Measurements from ENCODE around the gene CEBPZOS.
"Not testable (repeated sequence)": the region's sequence is repeated elsewhere in the genome, so short reads cannot be mapped to it uniquely, and the experiment has no call there.

Gene CEBPZOS

GRCh38 chr2:37191253-37191652, 5.0 kb upstream of the CEBPZOS start:
- in situ Hi-C loops (cut with HindIII; ENCODE audit: low sequenced_read_pairs) = no loop called here
- no peak for TF ChIP-seq CTCF (IDR thresholded peaks at IDR 0.05; ENCODE audit: low read depth, low read length)
- no peak for DNase-seq (ENCODE audit: low read depth, low spot score)
- no peak overlapping the region for H3K4me3 ChIP-seq (ENCODE audit: low read depth, low read length)

- no peak overlapping the region for H3K4me3 ChIP-seq (ENCODE audit: low read depth, low read length)
- no peak for TF ChIP-seq CTCF (IDR thresholded peaks at IDR 0.05; ENCODE audit: low read depth, low read length)
- no peak for DNase-seq (ENCODE audit: low read depth, low spot score)
- in situ Hi-C loops (cut with HindIII; ENCODE audit: low sequenced_read_pairs) = no loop called here
These were observed 4.5 kb upstream of the CEBPZOS start for GRCh38 chr2:37191747-37192146.

DNA sequence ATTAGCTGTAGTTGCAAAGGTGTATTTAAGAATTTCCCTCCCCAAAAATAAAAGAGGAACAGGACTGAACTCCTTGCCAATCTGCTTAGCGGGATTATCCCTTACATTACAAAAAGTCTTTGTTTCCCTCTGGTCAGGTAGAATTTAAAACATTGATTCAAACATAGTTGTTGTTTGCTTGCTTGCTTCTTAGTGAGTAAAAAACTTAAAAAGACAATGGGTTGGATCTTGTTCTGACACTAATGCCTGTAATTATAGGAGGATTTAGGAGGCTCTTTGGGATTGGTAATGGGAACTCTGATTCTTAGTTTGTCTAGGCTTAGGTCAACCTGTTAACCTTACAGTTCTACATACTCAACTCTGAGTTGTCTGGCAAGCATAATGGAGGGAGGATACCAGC, 3.7 kb upstream of the CEBPZOS start:
- H3K4me3 ChIP-seq (ENCODE audit: low read depth, low read length) = no peak overlapping the region
- TF ChIP-seq CTCF (IDR thresholded peaks at IDR 0.05; ENCODE audit: low read depth, low read length) = no peak
- DNase-seq (ENCODE audit: low read depth, low spot score) = no peak
- in situ Hi-C loops (cut with HindIII; ENCODE audit: low sequenced_read_pairs) = no loop called here

- in situ Hi-C loops (cut with HindIII; ENCODE audit: low sequenced_read_pairs); DNase-seq (ENCODE audit: low read depth, low spot score): not testable (repeated sequence)
- H3K4me3 ChIP-seq (ENCODE audit: low read depth, low read length) = peak overlapping the region; percentile 76
These were observed 405 bp upstream of the CEBPZOS start for GRCh38 chr2:37195862-37196319.

GRCh38 chr2:37198681-37199065, 2.4 kb downstream of the CEBPZOS start:
- in situ Hi-C loops (cut with HindIII; ENCODE audit: low sequenced_read_pairs) = no loop called here
- DNase-seq (ENCODE audit: low read depth, low spot score) = no peak
- TF ChIP-seq CTCF (IDR thresholded peaks at IDR 0.05; ENCODE audit: low read depth, low read length) = no peak
- H3K4me3 ChIP-seq (ENCODE audit: low read depth, low read length) = no peak overlapping the region

DNA sequence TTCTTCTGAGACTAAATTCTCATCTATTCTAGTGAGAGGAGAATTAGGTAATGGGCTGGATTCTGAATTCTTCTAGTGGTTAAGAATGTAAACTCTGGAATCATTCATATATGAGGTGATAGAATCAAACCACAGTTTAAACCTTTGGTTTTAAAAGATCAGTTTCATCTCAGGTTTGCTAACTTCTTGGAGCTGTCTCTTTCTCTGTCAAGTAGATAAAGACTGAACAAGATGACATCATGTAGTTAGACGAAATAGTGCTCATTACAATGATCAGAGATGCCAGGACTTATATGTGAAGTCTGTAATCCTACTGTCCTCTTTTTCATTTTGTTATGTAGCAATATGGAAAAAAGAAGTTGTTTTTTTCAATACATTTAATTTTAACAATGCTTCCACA, 4.9 kb downstream of the CEBPZOS start:
- TF ChIP-seq CTCF (IDR thresholded peaks at IDR 0.05; ENCODE audit: low read depth, low read length) = no peak
- in situ Hi-C loops (cut with HindIII; ENCODE audit: low sequenced_read_pairs) = no loop called here

DNA sequence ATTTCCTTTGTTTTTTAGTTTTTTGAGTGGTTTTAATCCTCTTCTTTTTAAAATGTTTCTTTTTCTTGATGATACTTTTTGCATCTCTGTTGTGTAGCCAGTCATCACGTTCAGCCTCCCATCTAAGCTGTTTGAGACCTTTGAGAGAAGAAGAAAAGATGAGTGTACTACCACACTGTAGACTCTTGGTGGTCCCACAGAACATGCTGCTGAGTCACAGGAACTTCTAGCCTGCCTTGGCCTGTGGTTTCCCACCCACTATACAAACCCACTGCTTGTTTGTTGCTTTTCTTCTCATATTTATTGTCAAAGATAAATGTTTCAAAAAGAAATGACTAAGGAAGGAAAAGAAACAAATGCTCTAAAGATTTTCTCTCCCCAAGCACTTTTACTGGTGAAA, 5.5 kb downstream of the CEBPZOS start:
- in situ Hi-C loops (cut with HindIII; ENCODE audit: low sequenced_read_pairs) = no loop called here
- peak; percentile 24 for DNase-seq (ENCODE audit: low read depth, low spot score)
- H3K4me3 ChIP-seq (ENCODE audit: low read depth, low read length) = no peak overlapping the region
- no peak for TF ChIP-seq CTCF (IDR thresholded peaks at IDR 0.05; ENCODE audit: low read depth, low read length)

More for the DNA sequence above, 4.9 kb downstream of the CEBPZOS start:
- DNase-seq (ENCODE audit: low read depth, low spot score) = no peak
- no peak overlapping the region for H3K4me3 ChIP-seq (ENCODE audit: low read depth, low read length)
